ENCODE measurements around the gene RASL10A. TPM values are rescaled to one million over a fixed set of nuclear protein-coding genes. Genes with fewer than 3 reads are reported as not detected.
"Not testable (repeated sequence)": the region's sequence is repeated elsewhere in the genome, so short reads cannot be mapped to it uniquely, and the experiment has no call there.

RASL10A gene, protein sequence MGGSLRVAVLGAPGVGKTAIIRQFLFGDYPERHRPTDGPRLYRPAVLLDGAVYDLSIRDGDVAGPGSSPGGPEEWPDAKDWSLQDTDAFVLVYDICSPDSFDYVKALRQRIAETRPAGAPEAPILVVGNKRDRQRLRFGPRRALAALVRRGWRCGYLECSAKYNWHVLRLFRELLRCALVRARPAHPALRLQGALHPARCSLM
- 1.4 TPM for total RNA-seq
- long read RNA-seq, transcript RASL10A-201 (3 exons, 1,490 nt), result major isoform, 7 of 8 reads
- long read RNA-seq, partial matches to known transcripts, result 0 of 8 reads
- long read RNA-seq, other reads (novel, unspliced or antisense), result 1 of 8 reads

DNA sequence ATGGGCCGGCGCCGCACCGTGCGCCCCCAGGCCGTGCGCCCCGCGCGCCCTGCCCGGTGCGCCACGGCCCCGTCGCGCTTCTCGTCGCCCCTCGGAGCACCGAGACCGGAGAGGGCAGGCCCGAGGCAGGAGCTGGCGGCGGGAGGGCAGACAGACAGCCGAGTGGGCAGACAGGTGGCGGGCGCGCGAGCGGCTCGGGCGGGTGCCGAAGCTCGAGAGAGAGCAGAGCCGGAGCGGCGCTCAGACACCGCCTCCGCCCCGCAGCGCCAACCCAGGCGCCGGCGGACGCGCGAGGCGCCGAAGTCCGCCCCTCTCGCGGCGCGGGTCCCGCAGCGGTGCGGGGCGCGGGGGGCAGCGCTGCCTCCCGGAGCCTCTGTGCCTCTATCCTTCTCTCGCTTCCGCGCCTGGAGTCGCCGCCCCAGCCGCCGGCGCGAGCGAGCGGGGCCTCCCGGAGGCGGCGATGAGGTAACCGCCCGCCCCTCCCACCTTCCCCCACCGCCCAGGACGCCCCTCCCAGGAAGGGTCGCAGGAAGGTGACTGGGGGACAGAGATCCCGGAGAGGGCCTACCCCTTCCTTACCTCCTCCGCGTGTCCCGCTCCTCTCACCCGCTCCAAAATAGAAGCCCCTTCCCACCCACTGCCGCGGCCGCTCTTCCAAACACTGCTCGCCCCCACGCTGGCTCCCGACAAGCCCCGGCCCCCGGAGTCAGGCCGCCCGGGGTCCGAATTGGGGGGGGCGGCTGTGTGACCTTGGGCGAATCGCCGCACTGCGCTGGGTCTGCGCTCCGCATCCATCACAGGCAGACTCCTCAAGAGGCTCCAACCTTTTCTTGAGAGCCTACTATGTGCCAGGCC lies at the start of gene RASL10A:
Gene RASL10A, minus strand, starts transcription at position 412 of the 855 bp plus-strand sequence. CDS start 451 bp downstream, outside the sequence.
- Histone ChIP-seq H3K9me3 (replicated peaks) (no peaks in the 10 kb centered on the region), H3K27ac (replicated peaks) (peak within 1 kb of the TSS; percentile 44), H3K36me3 (no peaks in the 10 kb centered on the region), H3K4me3 (peak within 1 kb of the TSS; percentile 67), H3K27me3 (ENCODE audit: low read depth) (peaks cover 34% of the 10 kb centered on the region), H3K4me1 (peaks cover 56% of the 10 kb centered on the region)
- no peak for DNase-seq
- TF ChIP-seq, protein P1, sequence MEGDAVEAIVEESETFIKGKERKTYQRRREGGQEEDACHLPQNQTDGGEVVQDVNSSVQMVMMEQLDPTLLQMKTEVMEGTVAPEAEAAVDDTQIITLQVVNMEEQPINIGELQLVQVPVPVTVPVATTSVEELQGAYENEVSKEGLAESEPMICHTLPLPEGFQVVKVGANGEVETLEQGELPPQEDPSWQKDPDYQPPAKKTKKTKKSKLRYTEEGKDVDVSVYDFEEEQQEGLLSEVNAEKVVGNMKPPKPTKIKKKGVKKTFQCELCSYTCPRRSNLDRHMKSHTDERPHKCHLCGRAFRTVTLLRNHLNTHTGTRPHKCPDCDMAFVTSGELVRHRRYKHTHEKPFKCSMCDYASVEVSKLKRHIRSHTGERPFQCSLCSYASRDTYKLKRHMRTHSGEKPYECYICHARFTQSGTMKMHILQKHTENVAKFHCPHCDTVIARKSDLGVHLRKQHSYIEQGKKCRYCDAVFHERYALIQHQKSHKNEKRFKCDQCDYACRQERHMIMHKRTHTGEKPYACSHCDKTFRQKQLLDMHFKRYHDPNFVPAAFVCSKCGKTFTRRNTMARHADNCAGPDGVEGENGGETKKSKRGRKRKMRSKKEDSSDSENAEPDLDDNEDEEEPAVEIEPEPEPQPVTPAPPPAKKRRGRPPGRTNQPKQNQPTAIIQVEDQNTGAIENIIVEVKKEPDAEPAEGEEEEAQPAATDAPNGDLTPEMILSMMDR (IDR thresholded peaks at IDR 0.05; ENCODE audit: borderline replicate concordance), result no peak
- intact Hi-C loops (cut with micrococcal nuclease), result no loop called here

DNA sequence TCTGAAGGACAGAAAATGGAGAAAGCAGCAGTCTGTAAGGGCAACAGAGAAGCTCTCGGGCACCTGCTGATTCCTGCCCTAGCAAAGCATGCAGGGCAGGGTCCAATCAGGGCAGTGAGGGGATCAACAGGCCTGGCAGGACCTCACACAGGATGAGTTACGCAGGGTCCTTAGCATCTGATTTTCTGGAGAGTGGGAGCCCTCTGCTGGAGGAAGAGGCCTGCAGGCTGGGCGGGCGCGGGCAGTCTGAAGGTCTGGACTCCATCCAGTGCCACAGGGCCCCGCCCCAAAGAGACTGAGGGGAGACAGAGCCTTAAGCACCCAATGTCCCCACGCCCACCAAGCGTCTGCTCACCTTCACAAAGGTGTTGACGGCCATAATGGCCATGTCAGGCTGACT lies 44.0 kb upstream of the RASL10A start:
- no peaks in the 10 kb centered on the region for H3K27me3 ChIP-seq (ENCODE audit: low read depth)
- peaks cover 53% of the 10 kb centered on the region for H3K36me3 ChIP-seq
- intact Hi-C loops (cut with micrococcal nuclease), result no loop called here
- H3K9me3 ChIP-seq (replicated peaks), result no peaks in the 10 kb centered on the region
- peaks cover 12% of the 10 kb centered on the region for H3K4me1 ChIP-seq
- TF ChIP-seq, protein P1 (IDR thresholded peaks at IDR 0.05; ENCODE audit: borderline replicate concordance), result peak; percentile 83
- H3K4me3 ChIP-seq, result no peak overlapping the region
- H3K27ac ChIP-seq (replicated peaks), result no peak overlapping the region
- DNase-seq, result peak; percentile 58

DNA sequence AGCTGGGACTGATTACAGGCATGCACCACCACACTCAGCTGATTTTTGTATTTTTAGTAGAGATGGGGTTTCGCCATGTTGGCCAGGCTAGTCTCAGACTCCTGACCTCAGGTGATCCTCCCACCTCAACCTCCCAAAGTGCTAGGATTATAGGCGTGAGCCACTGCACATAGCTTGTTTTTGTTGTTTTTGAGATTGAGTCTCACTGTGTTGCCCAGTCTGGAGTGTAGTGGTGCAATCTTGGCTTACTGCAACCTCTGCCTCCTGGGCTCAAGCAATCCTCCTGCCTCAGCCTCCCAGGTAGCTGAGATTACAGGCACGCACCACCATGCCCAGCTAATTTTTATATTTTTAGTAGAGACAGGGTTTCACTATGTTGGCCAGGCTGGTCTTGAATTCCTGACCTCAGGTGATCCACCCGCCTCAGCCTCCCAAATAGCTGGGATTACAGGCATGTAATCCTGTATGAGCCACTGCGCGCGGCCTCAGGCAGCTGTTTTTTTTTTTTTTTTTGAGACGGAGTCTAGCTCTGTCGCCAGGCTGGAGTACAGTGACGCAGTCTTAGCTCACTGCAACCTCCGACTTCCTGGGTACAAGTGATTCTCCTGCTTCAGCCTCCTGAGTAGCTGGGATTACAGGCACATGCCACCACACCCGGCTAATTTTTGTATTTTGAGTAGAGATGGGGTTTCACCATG lies 41.8 kb upstream of the RASL10A start:
- H3K9me3 ChIP-seq (replicated peaks); H3K27ac ChIP-seq (replicated peaks); DNase-seq; H3K4me1 ChIP-seq; H3K27me3 ChIP-seq (ENCODE audit: low read depth); intact Hi-C loops (cut with micrococcal nuclease); H3K4me3 ChIP-seq: not testable (repeated sequence)
- H3K36me3 ChIP-seq, result peaks cover 74% of the 10 kb centered on the region

DNA sequence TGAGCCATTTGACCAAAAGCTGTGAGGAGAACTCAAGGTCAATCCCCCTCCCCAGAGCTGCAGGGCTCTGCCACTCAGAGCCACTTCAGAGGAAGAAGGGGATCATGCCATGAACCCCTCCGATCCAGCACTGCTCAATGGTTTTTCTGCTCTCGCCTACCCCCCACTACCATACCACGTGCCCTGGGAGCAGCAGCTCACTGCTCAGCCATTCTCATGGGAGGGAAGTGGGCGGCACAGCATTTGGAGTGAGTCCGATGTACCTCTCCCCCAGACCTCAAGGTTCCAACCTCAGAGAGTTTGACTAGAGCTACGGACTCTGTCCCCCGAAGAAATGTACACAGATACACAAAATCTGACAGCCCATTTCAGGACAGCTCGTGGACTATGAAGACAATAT lies 38.4 kb upstream of the RASL10A start:
- Histone ChIP-seq H3K27me3 (ENCODE audit: low read depth) (no peaks in the 10 kb centered on the region), H3K4me1 (no peaks in the 10 kb centered on the region), H3K36me3 (peaks cover 100% of the 10 kb centered on the region), H3K27ac (replicated peaks) (no peak overlapping the region), H3K4me3 (no peak overlapping the region), H3K9me3 (replicated peaks) (no peaks in the 10 kb centered on the region)
- no peak for DNase-seq
- TF ChIP-seq, protein P1 (IDR thresholded peaks at IDR 0.05; ENCODE audit: borderline replicate concordance), result no peak
- intact Hi-C loops (cut with micrococcal nuclease), result no loop called here

DNA sequence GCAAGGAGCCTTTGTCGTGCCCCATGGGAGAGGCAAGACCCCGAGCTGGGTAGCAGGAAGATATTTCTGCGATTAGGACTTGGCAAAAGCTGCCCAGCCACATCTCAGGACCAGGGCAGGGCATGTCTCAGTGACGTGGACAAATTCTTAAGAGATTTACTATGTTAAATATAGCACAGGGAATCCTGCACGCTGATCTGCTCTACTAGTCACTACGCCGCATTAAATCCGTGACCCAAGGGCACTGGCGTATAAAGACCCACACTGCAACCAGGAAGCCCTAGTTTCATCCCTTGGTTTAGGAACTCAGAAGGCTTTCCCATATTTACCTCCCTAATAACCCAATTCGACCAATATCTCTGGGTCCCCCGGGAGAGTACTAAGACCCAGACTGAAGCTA lies 37.8 kb upstream of the RASL10A start:
- H3K4me1 ChIP-seq, result no peaks in the 10 kb centered on the region
- no peak for DNase-seq
- no peak overlapping the region for H3K27ac ChIP-seq (replicated peaks)
- peaks cover 100% of the 10 kb centered on the region for H3K36me3 ChIP-seq
- intact Hi-C loops (cut with micrococcal nuclease), result no loop called here
- H3K4me3 ChIP-seq, result no peak overlapping the region
- no peaks in the 10 kb centered on the region for H3K27me3 ChIP-seq (ENCODE audit: low read depth)
- H3K9me3 ChIP-seq (replicated peaks), result no peaks in the 10 kb centered on the region
- TF ChIP-seq, protein P1 (IDR thresholded peaks at IDR 0.05; ENCODE audit: borderline replicate concordance), result no peak
